ENCODE measurements around the gene CC2D1A.

The CC2D1A gene

GRCh38 chr19:13864046-13864666, 41.8 kb upstream of the CC2D1A start:
- TF ChIP-seq CTCF (IDR thresholded peaks at IDR 0.05) = no peak

GRCh38 chr19:13864667-13865570, 41.1 kb upstream of the CC2D1A start:
- TF ChIP-seq CTCF (IDR thresholded peaks at IDR 0.05) = no peak

GRCh38 chr19:13865571-13866462, 40.2 kb upstream of the CC2D1A start:
- no peak for TF ChIP-seq CTCF (IDR thresholded peaks at IDR 0.05)

GRCh38 chr19:13866463-13867046, 39.4 kb upstream of the CC2D1A start:
- TF ChIP-seq CTCF (IDR thresholded peaks at IDR 0.05) = no peak

GRCh38 chr19:13868663-13869062, 37.3 kb upstream of the CC2D1A start:
- TF ChIP-seq CTCF (IDR thresholded peaks at IDR 0.05) = no peak

GRCh38 chr19:13869281-13869680, 36.7 kb upstream of the CC2D1A start:
- no peak for TF ChIP-seq CTCF (IDR thresholded peaks at IDR 0.05)

GRCh38 chr19:13870873-13871272, 35.1 kb upstream of the CC2D1A start:
- TF ChIP-seq CTCF (IDR thresholded peaks at IDR 0.05) = no peak
